H1 (cell line): ENCODE data around the gene RAP2A. TPM values are rescaled to one million over a fixed set of nuclear protein-coding genes. Genes with fewer than 3 reads are reported as not detected.

ENCODE experiments used
- CTCF ChIA-PET: fragments of 300-600 bp; sonication (Branson Sonifier 250); formaldehyde crosslinking; loops from one replicate; lab custom pipeline; 2021; ENCODE audit not compliant: partially characterized antibody; lab: Charles Lee
- POLR2A ChIA-PET: fragments of 300-600 bp; sonication (Branson Sonifier 250); formaldehyde crosslinking; loops from one replicate; lab custom pipeline; 2021; ENCODE audit warnings: inconsistent platforms; ENCODE audit not compliant: partially characterized antibody; lab: Charles Lee
- DNase-seq, 2 experiments: peaks; one replicate each; pipeline versions ENCODE4 v3.0.0 to v3.0.0-alpha.2; 2010 to 2022; ENCODE audit warnings: low spot score in 2 of 2, low read depth in 1 of 2, mixed read lengths in 1 of 2
- FAIRE-seq: peaks from 2 replicates; lab custom pipeline; 2011; peaks lifted over from hg19 to GRCh38; lab: Jason Lieb, UNC
- H2AFZ ChIP-seq: 2 replicates; pipeline ENCODE4 v1.8.1; 2012; ENCODE audit warnings: low read length, inconsistent platforms
- H2AK5ac ChIP-seq: 2 replicates; pipeline ENCODE4 v1.6.1; 2013; ENCODE audit warnings: low read depth, low read length
- H2BK120ac ChIP-seq: replicated peaks from 2 replicates; pipeline ENCODE3; 2013; ENCODE audit warnings: low read depth, low read length, inconsistent platforms
- H2BK12ac ChIP-seq: 2 replicates; pipeline ENCODE4 v1.6.1; 2013; ENCODE audit warnings: low read depth, low read length
- H2BK15ac ChIP-seq: 2 replicates; pipeline ENCODE4 v1.6.1; 2013; ENCODE audit warnings: low read length
- H2BK20ac ChIP-seq: 2 replicates; pipeline ENCODE4 v1.6.1; 2013; ENCODE audit warnings: low read length
- H2BK5ac ChIP-seq: 2 replicates; pipeline ENCODE4 v1.6.1; 2013; ENCODE audit warnings: low read depth, low read length
- H3K14ac ChIP-seq: 2 replicates; pipeline ENCODE4 v1.6.1; 2013; ENCODE audit warnings: inconsistent platforms; ENCODE audit not compliant: insufficient read length
- H3K18ac ChIP-seq: 2 replicates; pipeline ENCODE4 v1.6.1; 2013; ENCODE audit warnings: low read length; ENCODE audit errors: extremely low read depth
- H3K23ac ChIP-seq: 2 replicates; pipeline ENCODE4 v1.6.1; 2013; ENCODE audit warnings: inconsistent platforms; ENCODE audit not compliant: insufficient read length
- H3K23me2 ChIP-seq: 2 replicates; pipeline ENCODE4 v1.6.1; 2013; ENCODE audit warnings: low read depth, low read length
- H3K27ac ChIP-seq: 2 replicates; pipeline ENCODE4 v1.6.1; 2011; ENCODE audit warnings: low read depth, low read length, inconsistent platforms
- H3K27me3 ChIP-seq, 4 experiments: replicated peaks in 1 of 4; 1 replicate in 1 of 4; 2 replicates in 3 of 4; pipeline versions ENCODE4 v1.6.1 to v1.8.1; 2011 to 2013; ENCODE audit warnings: low read length in 3 of 4, mild to moderate bottlenecking in 3 of 4, inconsistent platforms in 2 of 4, mixed read lengths in 2 of 4, moderate library complexity in 1 of 4; ENCODE audit not compliant: control insufficient read depth in 3 of 4, insufficient read depth in 3 of 4; ENCODE audit errors: extremely low read depth in 1 of 4
- H3K36me3 ChIP-seq, 4 experiments: 2 replicates each; pipeline versions ENCODE4 v1.6.1 to v1.8.1; 2011 to 2013; ENCODE audit warnings: mild to moderate bottlenecking in 4 of 4, low read length in 3 of 4, moderate library complexity in 2 of 4, control low read depth in 1 of 4, inconsistent platforms in 1 of 4; ENCODE audit not compliant: insufficient read depth in 4 of 4, control insufficient read depth in 2 of 4
- H3K4ac ChIP-seq: replicated peaks from 2 replicates; pipeline ENCODE3; 2013; ENCODE audit warnings: low read length, low read depth, mixed read lengths, inconsistent platforms; ENCODE audit not compliant: insufficient read length
- H3K4me1 ChIP-seq, 4 experiments: replicated peaks in 1 of 4; 1 replicate in 1 of 4; 2 replicates in 3 of 4; pipeline versions ENCODE4 v1.6.1 to v1.8.1; 2011 to 2013; ENCODE audit warnings: low read length in 3 of 4, inconsistent platforms in 2 of 4, mixed read lengths in 1 of 4; ENCODE audit not compliant: insufficient read depth in 4 of 4, control insufficient read depth in 3 of 4
- H3K4me2 ChIP-seq, 2 experiments: 2 replicates each; pipeline versions ENCODE4 v1.6.1 to v1.8.1; 2011 to 2013; ENCODE audit warnings: low read depth in 2 of 2, low read length in 2 of 2, control low read depth in 1 of 2, inconsistent platforms in 1 of 2, mild to moderate bottlenecking in 1 of 2; ENCODE audit not compliant: insufficient read depth in 1 of 2
- H3K4me3 ChIP-seq, 4 experiments: fragments of 200-600, 300-600 bp in 1 of 4; sonication (generic), shearing (Covaris generic), sonication (Bioruptor Twin) in 1 of 4; 2 replicates each; pipeline versions ENCODE4 v1.5.1 to v1.8.1; 2011 to 2016; ENCODE audit warnings: low read length in 4 of 4, low read depth in 3 of 4, control low read depth in 2 of 4, inconsistent platforms in 2 of 4, mild to moderate bottlenecking in 2 of 4, mixed read lengths in 1 of 4, moderate library complexity in 1 of 4; ENCODE audit not compliant: insufficient read depth in 2 of 4; ENCODE audit errors: extremely low read depth in 1 of 4
- H3K56ac ChIP-seq: replicated peaks from 2 replicates; pipeline ENCODE3; 2013; ENCODE audit warnings: low read depth, mild to moderate bottlenecking, mixed read lengths, low read length, inconsistent platforms; ENCODE audit not compliant: insufficient read length
- H3K79me1 ChIP-seq: 2 replicates; pipeline ENCODE4 v1.6.1; 2013; ENCODE audit warnings: low read depth, low read length, control low read depth
- H3K79me2 ChIP-seq, 2 experiments: 2 replicates each; pipeline versions ENCODE4 v1.6.1 to v1.8.1; 2012 to 2013; ENCODE audit warnings: low read length in 2 of 2, mild to moderate bottlenecking in 2 of 2, inconsistent platforms in 1 of 2; ENCODE audit not compliant: insufficient read depth in 2 of 2, control insufficient read depth in 1 of 2
- H3K9ac ChIP-seq, 4 experiments: replicated peaks in 1 of 4; 1 replicate in 1 of 4; 2 replicates in 3 of 4; pipeline versions ENCODE4 v1.6.1 to v1.8.1; 2011 to 2013; ENCODE audit warnings: low read depth in 3 of 4, low read length in 3 of 4, control low read depth in 2 of 4, mild to moderate bottlenecking in 2 of 4, moderate library complexity in 2 of 4, inconsistent platforms in 1 of 4; ENCODE audit errors: extremely low read depth in 1 of 4
- H3K9me3 ChIP-seq, 2 experiments: 2 replicates each; pipeline versions ENCODE4 v1.6.1 to v1.8.1; 2012 to 2013; ENCODE audit warnings: mild to moderate bottlenecking in 2 of 2, moderate library complexity in 2 of 2, control low read depth in 1 of 2, inconsistent platforms in 1 of 2, low read depth in 1 of 2, low read length in 1 of 2, mixed read lengths in 1 of 2; ENCODE audit not compliant: insufficient read depth in 2 of 2
- H4K20me1 ChIP-seq, 2 experiments: replicated peaks in 1 of 2; 2 replicates each; pipeline versions ENCODE3 to v1.8.1; 2011 to 2013; ENCODE audit warnings: inconsistent platforms in 2 of 2, low read length in 2 of 2, mild to moderate bottlenecking in 1 of 2; ENCODE audit not compliant: insufficient read depth in 2 of 2, control insufficient read depth in 1 of 2
- H4K5ac ChIP-seq: 2 replicates; pipeline ENCODE4 v1.6.1; 2013; ENCODE audit warnings: low read length, low read depth, mixed read lengths, inconsistent platforms; ENCODE audit not compliant: insufficient read length
- H4K8ac ChIP-seq: 2 replicates; pipeline ENCODE4 v1.8.0; 2013; ENCODE audit warnings: mild to moderate bottlenecking, moderate library complexity, low read length, inconsistent platforms; ENCODE audit not compliant: insufficient read depth; ENCODE audit errors: extremely low read depth
- H4K91ac ChIP-seq: replicated peaks from 2 replicates; pipeline ENCODE3; 2013; ENCODE audit warnings: low read length, mixed read lengths, inconsistent platforms; ENCODE audit not compliant: insufficient read length
- CTBP2 ChIP-seq: IDR thresholded peaks from 2 replicates; pipeline ENCODE4 v1.7.0; 2011; ENCODE audit warnings: borderline replicate concordance, mild to moderate bottlenecking, moderate library complexity, mixed read lengths, low read length; ENCODE audit not compliant: insufficient read depth, insufficient read length
- E2F6 ChIP-seq: IDR thresholded peaks from 2 replicates; pipeline ENCODE4 v1.6.1; 2012; ENCODE audit warnings: inconsistent platforms
- EZH2 ChIP-seq: fragments of 200-600 bp; sonication (generic); IDR thresholded peaks from 2 replicates; pipeline ENCODE4 v1.7.1; 2012; ENCODE audit warnings: low read depth, mild to moderate bottlenecking, moderate library complexity, low read length, inconsistent platforms; ENCODE audit not compliant: severe bottlenecking
- KDM1A ChIP-seq: fragments of 200-600, 300-600 bp; sonication (generic); IDR thresholded peaks from 2 replicates; pipeline ENCODE4 v1.7.1; 2016; ENCODE audit warnings: mild to moderate bottlenecking, low read length, borderline replicate concordance
- POU5F1 ChIP-seq: IDR thresholded peaks from 2 replicates; pipeline ENCODE4 v1.6.1; 2011; ENCODE audit warnings: low read depth, mild to moderate bottlenecking, low read length, moderate library complexity
- RFX5 ChIP-seq: IDR thresholded peaks from 2 replicates; pipeline ENCODE4 v1.6.1; 2011; ENCODE audit warnings: low read depth, low read length, improper control_type of control experiment, borderline replicate concordance
- RXRA ChIP-seq: IDR thresholded peaks from 2 replicates; pipeline ENCODE4 v1.6.1; 2011; ENCODE audit warnings: low read depth, mild to moderate bottlenecking, low read length, moderate library complexity; ENCODE audit not compliant: insufficient read depth
- SIN3A ChIP-seq, 2 experiments: IDR thresholded peaks in 1 of 2; conservative IDR thresholded peaks in 1 of 2; 2 replicates each; pipeline ENCODE4 v1.6.1; 2011 to 2012; ENCODE audit warnings: low read length in 2 of 2, improper control_type of control experiment in 1 of 2, low read depth in 1 of 2, mild to moderate bottlenecking in 1 of 2
- SP2 ChIP-seq: IDR thresholded peaks from 2 replicates; pipeline ENCODE4 v1.6.1; 2012; ENCODE audit warnings: mild to moderate bottlenecking, low read length, inconsistent platforms
- WGBS, 2 experiments: shearing (Covaris generic) in 1 of 2; methylation state at CpG; one replicate each; pipeline versions ENCODE4 v1.1.6 to v1.1.7; 2013 to 2015; ENCODE audit warnings: low lambda C conversion rate in 2 of 2, mixed read lengths in 2 of 2, inconsistent platforms in 1 of 2, low coverage in 1 of 2, missing lambda C conversion rate in 1 of 2; ENCODE audit not compliant: insufficient replicate concordance in 2 of 2, insufficient coverage in 1 of 2, insufficient read length in 1 of 2; ENCODE audit errors: extremely low coverage in 1 of 2, missing lambda C conversion rate in 1 of 2; 5-methylcytosine and 5-hydroxymethylcytosine counted together
- polyA plus RNA-seq, 7 experiments: library from polyadenylated mRNA; depleted of rRNA in 3 of 7; stranded (reverse) in 5 of 7; unstranded in 2 of 7; fragments of >200 nt in 5 of 7; fragments of 200-250 nt in 2 of 7; gene quantifications; 1 replicate in 5 of 7; 2 replicates in 1 of 7; 4 replicates in 1 of 7; pipeline versions ENCODE4 v1.2.1 to v1.2.3, GENCODE V29; 2011 to 2013; ENCODE audit warnings: missing spikeins in 2 of 7, mixed read lengths in 2 of 7
- total RNA-seq: library from RNA; stranded (reverse); fragmentation: NEBNext Ultra II Directional; extraction: Animal tissue kit (Norgen Biotek cat#: 25700); gene quantifications from 2 replicates; pipeline ENCODE4 v1.2.1, GENCODE V29; 2021
- TF ChIP-seq, protein P1 (sequence below): IDR thresholded peaks from 2 replicates; pipeline ENCODE4 v1.6.1; 2012; ENCODE audit warnings: inconsistent platforms
- TF ChIP-seq, protein P2 (sequence below): IDR thresholded peaks from 2 replicates; pipeline ENCODE4 v1.6.1; 2011; ENCODE audit warnings: low read length, improper control_type of control experiment

The RAP2A gene
- total and polyA plus RNA-seq, 2 of the 8 experiments (the other 6 are each of a cell fraction or from before 2014, with no cell fraction given): 8.4 to 43.4 TPM

DNA sequence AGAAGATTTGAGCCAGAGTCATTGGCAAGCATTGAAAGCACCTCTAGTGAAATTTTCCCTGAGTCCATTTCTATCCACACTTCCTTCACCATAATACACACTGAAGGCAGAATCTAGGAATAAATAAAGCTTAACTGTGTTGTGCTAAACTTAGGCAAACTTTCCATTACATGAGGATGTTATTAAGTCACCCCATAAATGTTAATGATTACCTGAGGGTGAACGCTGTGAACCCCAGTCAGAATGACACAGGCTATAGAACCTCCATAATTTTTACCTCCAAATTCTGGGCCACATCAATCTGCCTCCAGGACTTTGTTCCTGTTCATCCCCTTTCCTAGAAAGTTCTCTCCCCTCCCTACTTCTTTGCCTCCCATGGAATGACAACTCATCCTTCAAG, 71.0 kb downstream of the RAP2A start:
- Histone ChIP-seq H3K27ac (no peak overlapping the region), H3K56ac (no peak overlapping the region), H4K8ac (no peak overlapping the region), H3K4ac (no peak overlapping the region), H3K23ac (no peak overlapping the region), H2AFZ (no peak overlapping the region), H4K91ac (no peak overlapping the region), H2BK120ac (no peak overlapping the region), H3K4me1 (0 out of 7 replicates have a peak, but pooled peaks cover 0 to 2% (median 0%) of the 10 kb centered on the region in 4 experiments), H3K18ac (no peak overlapping the region), H3K9me3 (peaks cover 0 to 1% of the 10 kb centered on the region in 2 experiments; a peak in 1 of 4 replicates), H3K36me3 (no peaks in the 10 kb centered on the region), H3K27me3 (no peaks in the 10 kb centered on the region), H4K5ac (no peak overlapping the region), H2BK12ac (no peak overlapping the region), H3K4me2 (no peak overlapping the region), H3K79me2 (no peaks in the 10 kb centered on the region), H2BK20ac (no peak overlapping the region), H3K9ac (no peak overlapping the region), H3K79me1 (no peaks in the 10 kb centered on the region), H3K14ac (no peak overlapping the region), H3K4me3 (no peak overlapping the region), H2AK5ac (no peak overlapping the region), H4K20me1 (no peaks in the 10 kb centered on the region), H2BK15ac (no peak overlapping the region), H2BK5ac (no peak overlapping the region), H3K23me2 (no peaks in the 10 kb centered on the region)
- DNase-seq (no peak), FAIRE-seq (no peak)
- ChIA-PET CTCF (no interaction called here), POLR2A (no interaction called here)
- 80% methylated on average over 1 of the region's 1 CpG; no CpG with 5 or more reads in 1 of the 2 experiments for WGBS, 2 experiments
- TF ChIP-seq CTBP2 (no peak), SIN3A (conservative IDR thresholded peaks at IDR 0.05 in 1 of 2, IDR thresholded peaks at IDR 0.05 in 1 of 2; ENCODE audit: low read depth in 1 of 2, low read length in 2 of 2) (no peak), RFX5 (no peak), E2F6 (no peak), POU5F1 (no peak), RXRA (no peak), KDM1A (no peak), EZH2 (no peak), SP2 (no peak)
- TF ChIP-seq, protein P1, sequence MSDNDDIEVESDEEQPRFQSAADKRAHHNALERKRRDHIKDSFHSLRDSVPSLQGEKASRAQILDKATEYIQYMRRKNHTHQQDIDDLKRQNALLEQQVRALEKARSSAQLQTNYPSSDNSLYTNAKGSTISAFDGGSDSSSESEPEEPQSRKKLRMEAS: no peak
- TF ChIP-seq, protein P2, sequence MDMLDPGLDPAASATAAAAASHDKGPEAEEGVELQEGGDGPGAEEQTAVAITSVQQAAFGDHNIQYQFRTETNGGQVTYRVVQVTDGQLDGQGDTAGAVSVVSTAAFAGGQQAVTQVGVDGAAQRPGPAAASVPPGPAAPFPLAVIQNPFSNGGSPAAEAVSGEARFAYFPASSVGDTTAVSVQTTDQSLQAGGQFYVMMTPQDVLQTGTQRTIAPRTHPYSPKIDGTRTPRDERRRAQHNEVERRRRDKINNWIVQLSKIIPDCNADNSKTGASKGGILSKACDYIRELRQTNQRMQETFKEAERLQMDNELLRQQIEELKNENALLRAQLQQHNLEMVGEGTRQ: no peak
